ENCODE results near the gene ACACA. TPM values are rescaled to one million over a fixed set of nuclear protein-coding genes. Genes with fewer than 3 reads are reported as not detected.
"Not testable (repeated sequence)": the region's sequence is repeated elsewhere in the genome, so short reads cannot be mapped to it uniquely, and the experiment has no call there.

The ACACA gene
- total RNA-seq, 2 donors from 2014 or later = 28.1 to 49.6 TPM

GRCh38 chr17:37405522-37405921, 1.1 kb downstream of the ACACA start:
- DNase-seq; intact Hi-C loops (cut with DNase I); ATAC-seq: not testable (repeated sequence)

GRCh38 chr17:37400505-37400904, 6.1 kb downstream of the ACACA start:
- ATAC-seq = no peak
- DNase-seq = no peak
- intact Hi-C loops (cut with DNase I) = no loop called here

GRCh38 chr17:37399265-37399803, 7.3 kb downstream of the ACACA start:
- peak in 1 of 2 donors; percentile 54 for ATAC-seq
- intact Hi-C loops (cut with DNase I) = no loop called here
- no peak for DNase-seq

- DNase-seq (no peak), ATAC-seq (no peak)
- intact Hi-C loops (cut with DNase I) = no loop called here
Measured at GRCh38 chr17:37393352-37393751, 13.3 kb downstream of the ACACA start.

- no peak for DNase-seq
- ATAC-seq = peak; percentile 61 to 92
- intact Hi-C loops (cut with DNase I) = no loop called here
Measured at GRCh38 chr17:37392024-37392590, 14.5 kb downstream of the ACACA start.

- intact Hi-C loops (cut with DNase I) = no loop called here
- ATAC-seq (no peak), DNase-seq (no peak)
Measured at GRCh38 chr17:37391146-37391545, 15.5 kb downstream of the ACACA start.

GRCh38 chr17:37389160-37389559, 17.5 kb downstream of the ACACA start:
- intact Hi-C loops (cut with DNase I) = no loop called here
- DNase-seq = no peak
- ATAC-seq = no peak

- no peak for DNase-seq
- no peak for ATAC-seq
- intact Hi-C loops (cut with DNase I) = no loop called here
Measured at GRCh38 chr17:37388266-37388665, 18.4 kb downstream of the ACACA start.

- DNase-seq (no peak), ATAC-seq (no peak)
- intact Hi-C loops (cut with DNase I) = no loop called here
Measured at GRCh38 chr17:37386462-37386861, 20.2 kb downstream of the ACACA start.

- no peak for DNase-seq
- ATAC-seq = no peak
- intact Hi-C loops (cut with DNase I) = no loop called here
Measured at GRCh38 chr17:37385474-37385990, 21.1 kb downstream of the ACACA start.

- ATAC-seq (no peak), DNase-seq (no peak)
- intact Hi-C loops (cut with DNase I) = no loop called here
Measured at GRCh38 chr17:37384560-37385149, 22.0 kb downstream of the ACACA start.

GRCh38 chr17:37382056-37382455, 24.6 kb downstream of the ACACA start:
- intact Hi-C loops (cut with DNase I) = no loop called here
- DNase-seq (no peak), ATAC-seq (no peak)

- intact Hi-C loops (cut with DNase I) = no loop called here
- DNase-seq (no peak), ATAC-seq (no peak)
Measured at GRCh38 chr17:37375706-37376105, 30.9 kb downstream of the ACACA start, which contains the start of gene C17orf78. C17orf78 (plus strand) TSS chr17:37375985; CDS start chr17:37376093, 108 bp downstream.

GRCh38 chr17:37373530-37374159, 33.0 kb downstream of the ACACA start:
- DNase-seq (no peak), ATAC-seq (peak; percentile 78 to 90)
- intact Hi-C loops (cut with DNase I) = no loop called here

GRCh38 chr17:37368577-37368976, 38.1 kb downstream of the ACACA start:
- intact Hi-C loops (cut with DNase I) = no loop called here
- ATAC-seq = peak in 1 of 2 donors; percentile 80
- no peak for DNase-seq

GRCh38 chr17:37365589-37365988, 41.0 kb downstream of the ACACA start:
- intact Hi-C loops (cut with DNase I) = no loop called here
- DNase-seq (no peak), ATAC-seq (peak in 1 of 2 donors; percentile 62)

- intact Hi-C loops (cut with DNase I) = no loop called here
- DNase-seq (no peak), ATAC-seq (no peak)
Measured at GRCh38 chr17:37361543-37361942, 45.1 kb downstream of the ACACA start.

- DNase-seq = no peak
- ATAC-seq = no peak
- intact Hi-C loops (cut with DNase I) = no loop called here
Measured at GRCh38 chr17:37360632-37361031, 46.0 kb downstream of the ACACA start.

GRCh38 chr17:37359682-37360188, 46.9 kb downstream of the ACACA start:
- no peak for ATAC-seq
- intact Hi-C loops (cut with DNase I) = no loop called here
- no peak for DNase-seq
